Right atrium auricular region (tissue), 2 donors: Measurements from ENCODE around the gene IQCF5. TPM values are rescaled to one million over a fixed set of nuclear protein-coding genes. Genes with fewer than 3 reads are reported as not detected.

ENCODE experiments used
- DNase-seq: peaks from one replicate; pipeline ENCODE4 v3.0.0-alpha.2; 2019; ENCODE audit warnings: low spot score
- H3K27ac ChIP-seq, 2 donors: fragments of 200-600 bp; sonication (generic); 1 replicate in 1 of 2; 2 replicates in 1 of 2; pipeline ENCODE4 v1.5.1; 2016 to 2019
- H3K27me3 ChIP-seq, 2 donors: fragments of 200-600 bp; sonication (generic); one replicate each; pipeline versions ENCODE4 v1.5.1 to v1.6.0; 2017 to 2019
- H3K36me3 ChIP-seq: fragments of 200-600 bp; sonication (generic); one replicate; pipeline ENCODE4 v1.5.1; 2016
- H3K4me1 ChIP-seq, 2 donors: fragments of 200-600 bp; sonication (generic); one replicate each; pipeline versions ENCODE4 v1.5.1 to v1.6.0; 2017 to 2019
- H3K4me3 ChIP-seq, 2 donors: fragments of 200-600 bp; sonication (generic); 1 replicate in 1 of 2; 2 replicates in 1 of 2; pipeline ENCODE4 v1.5.1; 2017 to 2019; ENCODE audit warnings: mild to moderate bottlenecking in 1 of 2, moderate library complexity in 1 of 2
- H3K9me3 ChIP-seq, 2 donors: fragments of 200-600 bp; sonication (generic); one replicate each; pipeline ENCODE4 v1.5.1; 2019
- CTCF ChIP-seq, 2 donors: fragments of 200-600 bp; sonication (generic); IDR thresholded peaks; one replicate each; pipeline ENCODE4 v1.5.1; 2019; ENCODE audit warnings: antibody characterized with exemption in 2 of 2
- total RNA-seq, 2 donors: library from RNA; depleted of rRNA; stranded (reverse); fragments of >200 nt; gene quantifications; one replicate each; pipeline ENCODE4 v1.1.0, GENCODE V29; 2016

IQCF5 gene
- total RNA-seq, 2 donors from 2014 or later, result not detected

GRCh38 chr3:51897391-51897790 lies 22.0 kb upstream of the IQCF5 start:
- no peak for DNase-seq
- H3K4me3 ChIP-seq, result no peak overlapping the region
- no peak for TF ChIP-seq CTCF (IDR thresholded peaks at IDR 0.05)
- no peaks in the 10 kb centered on the region for H3K9me3 ChIP-seq
- H3K4me1 ChIP-seq, result no peaks in the 10 kb centered on the region
- H3K36me3 ChIP-seq, result no peaks in the 10 kb centered on the region
- H3K27ac ChIP-seq, result no peak overlapping the region
- H3K27me3 ChIP-seq, result no peaks in the 10 kb centered on the region

GRCh38 chr3:51896607-51897305 lies 21.4 kb upstream of the IQCF5 start:
- no peak for TF ChIP-seq CTCF (IDR thresholded peaks at IDR 0.05)
- Histone ChIP-seq H3K4me1 (no peaks in the 10 kb centered on the region), H3K4me3 (no peak overlapping the region), H3K9me3 (no peaks in the 10 kb centered on the region), H3K27me3 (no peaks in the 10 kb centered on the region), H3K36me3 (no peaks in the 10 kb centered on the region), H3K27ac (no peak overlapping the region)
- DNase-seq, result no peak

- TF ChIP-seq CTCF (IDR thresholded peaks at IDR 0.05), result no peak
- H3K36me3 ChIP-seq, result no peaks in the 10 kb centered on the region
- H3K27ac ChIP-seq, result no peak overlapping the region
- no peak overlapping the region for H3K4me3 ChIP-seq
- H3K27me3 ChIP-seq, result no peaks in the 10 kb centered on the region
- no peak for DNase-seq
- H3K4me1 ChIP-seq, result no peaks in the 10 kb centered on the region
- H3K9me3 ChIP-seq, result no peaks in the 10 kb centered on the region
Observed at GRCh38 chr3:51894939-51895338, 19.5 kb upstream of the IQCF5 start.

- no peak overlapping the region for H3K27ac ChIP-seq
- no peak overlapping the region for H3K4me3 ChIP-seq
- no peaks in the 10 kb centered on the region for H3K4me1 ChIP-seq
- TF ChIP-seq CTCF (IDR thresholded peaks at IDR 0.05), result no peak
- no peak for DNase-seq
- H3K36me3 ChIP-seq, result no peaks in the 10 kb centered on the region
- no peaks in the 10 kb centered on the region for H3K27me3 ChIP-seq
- H3K9me3 ChIP-seq, result no peaks in the 10 kb centered on the region
Observed at GRCh38 chr3:51894391-51894790, 19.0 kb upstream of the IQCF5 start.

GRCh38 chr3:51891242-51892039 lies 16.0 kb upstream of the IQCF5 start:
- Histone ChIP-seq H3K4me1 (no peaks in the 10 kb centered on the region), H3K27ac (no peak overlapping the region), H3K4me3 (no peak overlapping the region), H3K9me3 (no peaks in the 10 kb centered on the region), H3K36me3 (no peaks in the 10 kb centered on the region), H3K27me3 (no peaks in the 10 kb centered on the region)
- no peak for TF ChIP-seq CTCF (IDR thresholded peaks at IDR 0.05)
- no peak for DNase-seq
